22Rv1 (cell line): Measurements from ENCODE around the gene RYR2.

Source experiments
- CTCF ChIP-seq: fragments of 450-650 bp; IDR thresholded peaks from 2 replicates; pipeline ENCODE4 v1.5.1; 2017; ENCODE audit warnings: mild to moderate bottlenecking
- ZFX ChIP-seq: fragments of 450-650 bp; IDR thresholded peaks from 2 replicates; pipeline ENCODE4 v1.6.1; 2017; ENCODE audit warnings: antibody characterized with exemption, borderline replicate concordance

- no peak for TF ChIP-seq CTCF
- TF ChIP-seq ZFX: no peak
Observed at GRCh38 chr1:237812061-237812460, 770.1 kb downstream of the RYR2 start.
